HG02588 (cell line): ENCODE results near the gene CD70.
"Not testable (repeated sequence)": the region's sequence is repeated elsewhere in the genome, so short reads cannot be mapped to it uniquely, and the experiment has no call there.

Experiments used
- ATAC-seq: cut with Tn5 transposase; IDR thresholded peaks from one replicate; pipeline ENCODE4 v1.9.1; 2021; ENCODE audit warnings: mild to moderate bottlenecking, moderate library complexity; ENCODE audit not compliant: unreplicated experiment

CD70 gene

DNA sequence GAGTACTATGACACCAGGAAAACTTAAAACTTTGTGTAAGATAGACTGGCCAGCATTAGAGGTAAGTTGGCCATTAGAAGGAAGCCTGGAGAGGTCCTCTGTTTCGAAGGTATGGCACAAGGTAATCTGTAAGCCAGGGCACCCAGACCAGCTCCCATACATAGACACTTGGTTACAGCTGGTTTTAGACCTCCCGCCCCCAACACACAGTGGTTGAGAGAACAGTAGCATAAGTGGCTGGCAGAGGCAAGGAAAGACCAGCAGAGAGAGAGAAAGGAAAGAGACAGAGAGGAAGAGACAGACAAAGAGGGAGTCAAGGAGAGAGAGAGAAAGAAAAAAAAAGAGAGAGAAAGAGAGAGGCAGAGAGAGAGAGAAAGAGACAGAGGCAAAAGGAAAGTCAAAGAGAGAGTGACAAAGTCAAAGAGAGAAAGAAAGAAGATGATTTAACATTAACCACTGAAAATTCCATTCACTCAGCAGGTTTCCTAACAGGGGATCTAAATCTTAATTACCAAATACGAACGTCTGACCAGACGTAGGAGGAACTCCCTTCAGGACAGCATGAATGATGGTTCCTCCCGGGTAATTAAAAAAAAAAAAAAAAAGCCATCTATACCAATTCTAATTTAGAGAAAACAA, 7.4 kb upstream of the CD70 start:
- ATAC-seq = not testable (repeated sequence)

GRCh38 chr19:6597471-6598253, 6.7 kb upstream of the CD70 start:
- not testable (repeated sequence) for ATAC-seq

GRCh38 chr19:6596621-6597020, 5.7 kb upstream of the CD70 start:
- ATAC-seq = no peak

DNA sequence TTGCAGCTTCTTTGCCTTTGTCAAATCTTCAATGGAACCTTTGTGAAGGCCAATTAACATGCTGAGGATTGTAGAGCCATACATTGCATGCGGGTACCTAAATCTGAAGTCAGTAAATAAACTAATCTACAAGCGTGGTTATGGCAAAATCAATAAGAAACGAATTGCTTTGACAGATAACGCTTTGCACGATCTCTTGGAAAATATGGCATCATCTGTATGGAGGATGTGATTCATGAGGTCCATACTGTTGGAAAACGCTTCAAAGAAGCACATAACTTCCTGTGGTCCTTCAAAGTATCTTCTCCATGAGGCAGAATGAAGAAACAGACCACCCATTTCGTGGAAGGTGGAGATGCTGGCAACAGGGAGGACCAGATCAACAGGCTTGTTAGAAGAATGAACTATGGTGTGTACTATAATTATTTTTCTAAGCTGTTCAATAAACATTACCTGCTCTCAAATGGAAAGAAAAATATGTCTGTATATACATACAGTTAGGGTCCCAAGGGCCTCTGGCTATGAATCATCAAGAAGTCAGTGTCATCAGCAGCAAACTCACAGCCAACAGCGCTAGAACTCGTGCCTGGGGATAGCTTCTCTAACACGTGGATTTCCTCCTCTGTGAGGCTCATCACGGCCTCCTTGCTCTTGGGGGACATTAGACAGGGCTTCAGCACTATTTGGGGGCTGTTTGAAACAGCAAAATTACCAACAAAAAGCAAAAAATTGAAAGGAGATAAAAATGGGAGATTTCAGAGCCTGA, 2.9 kb upstream of the CD70 start:
- ATAC-seq = no peak

DNA sequence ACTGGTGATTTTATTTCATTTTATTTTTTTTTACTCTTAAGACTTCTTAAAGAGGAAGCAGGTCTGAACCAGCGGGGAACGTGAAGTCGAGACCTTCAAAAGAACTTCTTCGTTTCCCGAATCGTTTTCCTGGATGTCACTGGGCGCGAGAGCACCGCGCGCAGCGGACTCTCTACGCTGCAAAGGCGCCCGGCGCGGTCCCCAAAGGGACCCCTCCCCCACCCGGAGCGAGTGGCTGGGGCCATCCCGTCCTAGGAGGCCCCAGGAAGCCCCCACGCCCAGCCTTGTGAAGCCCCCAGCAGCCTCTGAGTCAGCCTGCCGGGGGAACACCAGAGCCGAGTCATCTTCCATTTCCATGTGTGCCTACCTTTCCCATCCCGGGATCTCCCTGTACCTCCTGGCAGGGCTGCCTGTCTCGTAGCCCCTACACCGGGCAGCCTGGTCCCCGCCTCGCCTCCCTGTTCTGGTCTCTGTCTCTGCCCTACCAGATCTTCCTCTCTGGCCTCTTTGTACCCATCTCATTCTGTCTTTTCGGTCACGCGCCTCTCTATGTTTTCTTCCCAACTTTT, 608 bp downstream of the CD70 start:
- no peak for ATAC-seq

DNA sequence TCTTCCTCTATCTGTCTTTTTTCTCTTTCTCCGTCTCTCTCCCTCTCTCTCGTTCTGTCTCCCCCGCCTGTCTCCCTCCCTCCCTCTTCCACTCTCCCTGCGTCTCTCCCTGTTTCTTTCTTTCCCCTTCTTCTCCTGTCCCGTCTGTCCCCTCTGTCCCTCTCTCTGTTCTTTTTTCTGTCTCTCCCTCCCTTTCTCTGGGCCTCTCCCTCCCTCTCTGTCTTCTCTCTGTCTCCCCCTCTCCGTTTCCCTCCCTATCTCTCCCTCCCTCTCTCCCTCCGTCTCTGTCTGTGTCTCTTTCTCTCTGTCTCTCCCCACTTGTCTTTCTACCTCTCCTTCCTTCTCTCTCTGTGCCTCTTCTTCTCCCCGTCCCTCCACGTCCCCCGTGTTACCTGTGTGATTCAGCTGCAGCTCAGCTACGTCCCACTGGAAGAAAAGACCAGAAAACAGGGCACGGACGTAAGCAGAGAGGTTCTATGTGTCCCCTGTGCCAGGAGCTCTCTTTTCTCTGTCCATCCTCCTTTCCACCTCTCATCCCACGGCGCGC, 1.2 kb downstream of the CD70 start:
- ATAC-seq = no peak

DNA sequence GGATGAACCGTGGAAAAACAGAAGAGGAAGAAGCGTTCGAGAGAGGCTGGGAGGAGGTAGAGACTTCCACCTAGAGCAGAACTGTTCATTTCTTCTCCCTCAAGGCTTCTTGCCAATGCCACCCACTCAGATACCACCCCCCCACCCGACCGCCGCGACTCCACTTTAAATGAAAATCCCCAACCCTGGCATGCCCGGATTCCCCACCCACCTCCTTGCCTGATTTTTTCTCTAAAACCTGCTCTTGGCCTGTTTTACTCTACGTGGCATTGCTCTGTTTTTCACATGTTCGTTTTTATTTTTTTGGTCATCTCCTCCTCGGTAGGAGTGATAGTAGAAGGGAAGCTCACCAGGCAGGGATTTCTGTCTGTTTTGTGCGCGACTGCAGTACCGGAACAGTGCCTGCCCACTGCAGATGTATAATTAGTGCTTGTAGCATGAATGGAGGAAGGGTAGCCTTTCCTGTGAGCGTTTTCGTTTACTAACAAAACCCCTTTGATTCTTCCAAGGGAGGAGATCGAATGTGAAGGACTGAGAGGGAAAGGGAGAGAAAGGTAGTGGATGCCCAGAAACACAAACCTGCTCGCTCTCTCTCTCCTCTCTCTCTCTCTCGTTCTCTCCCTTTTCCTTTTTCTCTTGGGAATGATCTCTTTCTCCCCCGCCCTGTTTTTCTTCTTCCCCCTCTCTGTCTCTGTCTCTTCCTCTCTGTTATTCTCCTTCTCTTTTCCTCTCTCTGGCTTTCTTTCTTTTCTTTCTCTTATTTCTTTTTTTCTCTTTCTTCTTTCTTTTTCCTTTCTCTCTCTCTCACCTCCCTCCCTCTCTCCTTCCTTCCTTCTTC, 2.2 kb downstream of the CD70 start:
- ATAC-seq = no peak

DNA sequence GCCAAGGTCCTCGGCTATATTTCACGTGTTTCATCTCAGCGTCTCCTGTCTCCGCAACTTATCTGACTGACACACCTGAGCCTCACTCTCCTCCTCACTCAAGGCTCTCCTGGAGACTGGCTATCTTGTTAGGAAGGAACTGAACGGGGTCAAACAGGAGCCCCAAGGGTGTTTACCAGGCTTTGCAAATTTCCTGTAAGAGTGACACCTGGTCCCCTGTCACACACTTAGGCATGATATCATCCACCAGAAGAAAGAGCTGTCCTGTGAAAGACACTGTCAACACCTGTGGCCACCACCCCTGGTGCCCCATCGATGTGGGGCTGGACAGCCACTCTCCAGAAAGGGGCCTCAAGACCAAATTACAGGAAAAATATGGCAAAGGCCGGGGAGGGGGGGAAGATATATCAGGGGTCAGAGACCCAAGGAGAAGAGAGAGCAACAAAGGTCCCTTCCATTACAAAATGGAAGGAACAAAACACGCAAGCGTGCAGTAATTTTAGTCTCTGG, 2.9 kb downstream of the CD70 start:
- ATAC-seq = no peak

GRCh38 chr19:6587093-6587820, 3.7 kb downstream of the CD70 start:
- no peak for ATAC-seq

DNA sequence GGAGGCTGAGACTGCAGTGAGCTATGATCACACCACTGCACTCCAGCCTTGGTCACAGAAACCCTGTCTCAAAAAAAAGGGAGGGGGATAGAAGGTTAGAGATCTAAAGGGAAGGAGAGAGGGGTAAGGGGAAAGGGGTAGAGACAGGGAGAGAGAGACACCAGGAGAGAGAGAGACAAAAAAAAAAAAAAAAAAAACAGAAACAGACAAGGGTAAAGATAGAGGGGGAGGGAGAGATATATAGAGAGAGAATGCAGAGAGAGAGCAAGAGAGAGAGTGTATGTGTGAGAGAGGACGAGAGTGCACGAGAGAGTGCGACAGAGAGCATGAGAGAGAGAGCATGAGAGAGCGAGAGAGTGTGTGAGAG, 4.2 kb downstream of the CD70 start:
- ATAC-seq = no peak

- ATAC-seq = no peak
Observed at GRCh38 chr19:6586056-6586455, 4.9 kb downstream of the CD70 start.

DNA sequence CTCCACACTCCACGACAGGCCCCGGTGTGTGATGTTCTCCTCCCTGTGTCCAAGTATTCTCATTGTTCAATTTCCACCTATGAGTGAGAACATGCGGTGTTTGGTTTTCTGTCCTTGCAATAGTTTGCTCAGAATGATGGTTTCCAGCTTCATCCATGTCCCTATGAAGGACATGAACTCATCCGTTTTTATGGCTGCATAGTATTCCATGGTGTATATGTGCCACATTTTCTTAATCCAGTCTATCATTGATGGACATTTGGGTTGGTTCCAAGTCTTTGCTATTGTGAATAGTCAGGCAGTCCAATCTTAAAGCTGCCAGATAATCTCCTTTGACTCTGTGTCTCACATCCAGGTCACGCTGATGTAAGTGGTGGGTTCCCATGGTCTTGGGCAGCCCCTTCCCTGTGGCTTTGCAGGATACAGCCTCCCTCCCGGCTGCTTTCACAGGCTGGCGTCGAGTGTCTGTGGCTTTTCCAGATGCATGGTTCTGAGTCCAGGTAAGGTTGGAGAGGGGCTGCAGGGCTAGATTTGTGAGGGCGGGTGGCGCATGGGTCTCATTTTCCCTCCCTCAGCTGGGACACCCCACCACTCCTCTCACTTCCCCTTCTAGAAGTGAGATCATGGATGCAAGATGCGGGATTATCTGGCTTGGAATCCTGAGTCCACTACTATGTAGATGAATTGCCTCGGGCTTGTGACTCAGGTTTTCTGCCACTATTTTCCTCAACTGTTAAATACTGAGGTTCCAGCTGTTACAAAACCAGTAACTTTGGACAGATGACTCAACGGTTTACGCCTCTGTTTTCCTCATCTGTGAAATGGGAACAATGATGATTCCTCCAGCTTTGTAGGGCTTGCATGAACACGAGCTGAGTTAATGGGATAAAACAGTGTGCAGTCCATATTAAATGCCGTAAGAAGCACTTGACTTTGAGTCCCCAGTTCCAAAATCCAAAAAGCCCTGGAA, 8.2 kb downstream of the CD70 start:
- not testable (repeated sequence) for ATAC-seq

GRCh38 chr19:6580313-6580712, 10.6 kb downstream of the CD70 start:
- no peak for ATAC-seq

GRCh38 chr19:6579450-6580178, 11.3 kb downstream of the CD70 start:
- no peak for ATAC-seq

- peak; percentile 74 for ATAC-seq
Observed at GRCh38 chr19:6577476-6578125, 13.3 kb downstream of the CD70 start.

DNA sequence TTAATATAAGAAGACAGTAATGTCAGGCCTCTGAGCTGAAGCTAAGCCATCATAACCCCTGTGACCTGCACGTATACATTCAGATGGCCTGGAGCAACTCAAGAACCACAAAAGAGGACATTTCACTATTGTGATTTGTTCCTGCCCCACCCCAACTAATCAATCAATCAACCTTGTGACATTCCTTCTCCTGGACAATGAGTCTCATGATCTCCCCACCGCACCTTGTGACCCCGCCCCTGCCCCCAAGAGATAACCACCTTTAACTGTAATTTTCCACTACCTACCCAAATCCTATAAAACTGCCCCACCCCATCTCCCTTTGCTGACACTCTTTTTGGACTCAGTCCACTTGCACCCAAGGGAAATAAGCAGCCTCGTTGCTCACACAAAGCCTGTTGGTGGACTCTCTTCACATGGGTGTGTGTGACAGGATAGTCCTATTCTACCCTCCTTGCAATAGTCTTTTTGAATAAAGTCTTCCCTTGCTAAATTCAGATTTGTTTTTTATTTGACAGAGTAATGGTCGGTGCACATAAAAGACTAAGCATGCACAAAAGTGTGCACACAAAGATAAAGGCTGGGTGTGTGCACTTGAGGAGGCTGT, 14.0 kb downstream of the CD70 start:
- ATAC-seq = peak; percentile 7

DNA sequence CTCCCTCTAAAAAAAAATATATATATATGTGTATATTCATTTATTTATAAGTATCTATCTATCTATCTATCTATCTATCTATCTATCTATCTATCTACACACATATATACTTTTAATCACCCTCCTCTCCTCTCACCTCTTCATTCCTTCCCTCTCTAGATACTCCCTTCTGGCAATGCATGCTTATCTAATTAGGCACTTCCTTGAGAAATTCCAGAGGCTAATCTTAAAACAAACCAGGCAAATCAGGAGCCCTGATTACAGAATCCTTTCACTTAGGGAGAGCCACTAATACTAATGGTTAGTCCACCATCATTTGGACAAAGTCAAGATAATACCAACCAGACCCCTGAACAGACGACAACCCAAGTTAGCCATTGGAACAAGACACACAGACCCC, 17.6 kb downstream of the CD70 start:
- ATAC-seq = no peak
